HG02610 (cell line): Measurements from ENCODE around the gene ARHGAP22.

Experiments used
- ATAC-seq: cut with Tn5 transposase; IDR thresholded peaks from one replicate; pipeline ENCODE4 v1.9.1; 2021; ENCODE audit warnings: mild to moderate bottlenecking, moderate library complexity; ENCODE audit not compliant: unreplicated experiment

ARHGAP22 gene

GRCh38 chr10:48536156-48536500 lies 68.7 kb downstream of the ARHGAP22 start:
- ATAC-seq: no peak

DNA sequence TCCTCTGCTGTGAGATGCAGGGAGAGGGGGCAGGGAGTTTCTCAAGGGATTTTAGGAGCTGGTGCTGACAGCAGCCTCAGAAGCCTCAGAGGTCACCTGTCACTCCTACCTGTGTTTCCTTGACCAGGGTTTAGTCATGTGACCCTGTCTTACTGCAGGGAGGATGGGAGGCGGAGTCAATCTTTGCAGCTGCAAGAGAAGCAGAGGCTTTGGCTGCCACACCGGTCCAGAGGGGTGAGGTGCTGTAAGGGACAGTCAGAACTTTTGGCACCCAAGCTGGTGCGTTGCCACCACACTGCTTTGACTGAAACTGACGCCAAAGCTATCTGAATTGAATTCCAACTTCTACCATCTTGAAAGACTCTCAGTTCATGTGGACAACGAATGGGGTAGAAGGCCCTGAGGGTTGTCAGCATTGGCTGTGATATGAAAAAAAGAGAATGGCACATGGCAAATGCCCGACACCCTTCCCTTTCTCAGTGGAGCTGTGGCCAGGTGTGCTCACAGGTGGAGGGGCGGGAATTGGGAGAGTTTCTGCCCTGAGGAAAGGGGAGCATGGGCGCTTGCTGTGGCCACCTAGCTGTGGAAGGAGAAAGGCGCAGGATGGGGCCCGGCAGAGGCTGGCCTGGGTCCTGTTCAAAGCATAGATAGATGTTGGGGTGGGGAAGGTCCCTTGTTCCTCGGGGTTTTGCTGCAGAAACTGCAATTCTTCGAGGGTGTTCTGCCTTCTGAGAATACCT lies 69.3 kb downstream of the ARHGAP22 start:
- no peak for ATAC-seq

DNA sequence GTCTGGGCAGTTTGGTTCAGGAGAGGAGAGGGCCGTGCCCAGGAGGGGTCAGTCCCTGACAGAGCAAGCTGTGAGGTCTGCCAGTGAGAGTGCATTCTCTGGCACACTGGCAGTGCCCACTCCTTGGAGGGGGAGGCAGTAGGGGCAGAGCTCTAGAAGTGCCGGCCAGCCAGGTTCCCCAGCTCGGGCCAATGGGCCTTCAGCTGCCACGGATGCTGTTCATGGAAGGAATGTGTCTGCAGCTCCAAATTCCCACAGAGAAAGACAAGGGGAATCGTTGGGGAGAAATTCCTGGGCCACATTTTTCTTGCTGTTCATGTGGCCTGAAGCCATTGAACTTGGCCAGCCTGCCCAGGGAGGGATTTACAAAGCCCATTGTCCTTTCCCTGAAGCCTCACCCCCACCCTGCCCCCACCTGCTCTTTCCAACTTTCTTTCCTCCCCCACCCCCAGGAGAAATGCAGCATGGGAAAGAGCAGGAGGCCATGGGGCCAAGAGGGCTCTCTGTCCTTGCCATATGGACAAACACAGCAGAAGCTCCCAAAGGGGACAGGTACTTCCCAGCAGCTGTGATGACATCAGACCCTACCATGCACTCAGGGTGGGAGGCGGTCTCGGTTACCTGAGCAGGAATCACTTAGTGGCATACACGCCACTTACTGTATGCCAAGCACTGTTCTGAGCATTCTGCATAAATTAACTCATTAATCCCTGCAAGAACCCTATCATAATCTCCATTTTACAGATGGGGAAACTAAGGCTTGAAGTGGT lies 70.7 kb downstream of the ARHGAP22 start:
- ATAC-seq: no peak

DNA sequence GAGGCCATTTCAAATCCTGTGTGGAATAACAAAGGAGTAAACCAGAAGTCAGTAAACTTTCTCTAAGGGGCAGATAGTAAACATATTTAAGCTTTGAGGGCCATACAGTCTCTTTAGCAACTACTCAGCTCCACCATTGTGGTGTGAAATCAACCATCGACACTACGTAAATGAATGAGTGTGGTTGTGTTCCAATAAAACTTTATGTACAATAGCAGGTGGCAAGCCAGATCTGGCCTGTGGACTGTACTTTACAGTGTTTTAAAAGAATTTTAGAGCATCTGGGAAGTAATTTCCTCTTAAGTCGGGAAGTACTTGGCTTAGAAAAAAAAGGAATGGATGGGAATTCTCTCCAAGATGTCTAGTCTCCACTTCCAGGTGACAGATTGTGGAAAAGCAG lies 71.3 kb downstream of the ARHGAP22 start:
- no peak for ATAC-seq

GRCh38 chr10:48531486-48531885 lies 73.4 kb downstream of the ARHGAP22 start:
- no peak for ATAC-seq

GRCh38 chr10:48529331-48529730 lies 75.5 kb downstream of the ARHGAP22 start:
- ATAC-seq: no peak

DNA sequence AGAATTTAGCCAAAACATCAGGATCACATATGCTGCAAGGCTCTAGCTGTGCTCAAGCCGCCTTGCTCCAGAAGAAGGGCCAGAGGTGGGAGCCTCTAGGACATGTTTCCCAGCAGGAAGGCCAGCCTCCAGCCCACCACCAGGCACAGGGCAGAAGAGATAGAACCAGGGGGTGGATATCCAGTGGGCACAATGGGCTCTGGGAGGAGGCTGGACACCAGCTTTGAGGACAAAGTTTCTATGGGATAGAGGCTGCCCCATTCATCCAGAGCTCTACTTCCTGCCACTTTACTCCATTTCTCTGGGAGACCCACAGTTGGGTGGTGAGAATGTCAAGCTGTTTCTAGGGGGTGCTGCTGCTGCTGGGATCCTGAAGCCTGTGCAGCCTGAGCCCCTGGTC lies 77.1 kb downstream of the ARHGAP22 start:
- no peak for ATAC-seq

- no peak for ATAC-seq
These were observed 77.9 kb downstream of the ARHGAP22 start for GRCh38 chr10:48526846-48527505.

- ATAC-seq: no peak
These were observed 78.7 kb downstream of the ARHGAP22 start for GRCh38 chr10:48526011-48526821.

DNA sequence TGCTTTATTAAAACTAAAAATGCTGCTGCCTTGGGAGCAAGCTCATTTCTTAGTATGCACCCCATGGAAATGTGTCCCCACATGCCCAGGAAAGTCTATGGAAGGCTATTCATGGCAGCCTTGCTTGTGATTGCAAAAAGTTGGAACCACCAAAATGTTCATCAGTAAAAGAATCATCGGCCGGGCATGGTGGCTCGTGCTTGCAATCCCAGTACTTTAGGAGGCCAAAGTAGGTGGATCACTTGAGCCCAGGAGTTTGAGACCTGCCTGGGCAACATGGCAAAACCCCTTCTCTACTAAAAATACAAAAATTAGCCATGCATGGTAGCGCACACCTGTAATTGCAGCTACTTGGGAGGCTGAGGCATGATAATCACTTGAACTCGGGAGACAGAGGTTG lies 79.8 kb downstream of the ARHGAP22 start:
- ATAC-seq: no peak

GRCh38 chr10:48523820-48524758 lies 80.8 kb downstream of the ARHGAP22 start:
- no peak for ATAC-seq

- no peak for ATAC-seq
These were observed 81.6 kb downstream of the ARHGAP22 start for GRCh38 chr10:48523212-48523819.

DNA sequence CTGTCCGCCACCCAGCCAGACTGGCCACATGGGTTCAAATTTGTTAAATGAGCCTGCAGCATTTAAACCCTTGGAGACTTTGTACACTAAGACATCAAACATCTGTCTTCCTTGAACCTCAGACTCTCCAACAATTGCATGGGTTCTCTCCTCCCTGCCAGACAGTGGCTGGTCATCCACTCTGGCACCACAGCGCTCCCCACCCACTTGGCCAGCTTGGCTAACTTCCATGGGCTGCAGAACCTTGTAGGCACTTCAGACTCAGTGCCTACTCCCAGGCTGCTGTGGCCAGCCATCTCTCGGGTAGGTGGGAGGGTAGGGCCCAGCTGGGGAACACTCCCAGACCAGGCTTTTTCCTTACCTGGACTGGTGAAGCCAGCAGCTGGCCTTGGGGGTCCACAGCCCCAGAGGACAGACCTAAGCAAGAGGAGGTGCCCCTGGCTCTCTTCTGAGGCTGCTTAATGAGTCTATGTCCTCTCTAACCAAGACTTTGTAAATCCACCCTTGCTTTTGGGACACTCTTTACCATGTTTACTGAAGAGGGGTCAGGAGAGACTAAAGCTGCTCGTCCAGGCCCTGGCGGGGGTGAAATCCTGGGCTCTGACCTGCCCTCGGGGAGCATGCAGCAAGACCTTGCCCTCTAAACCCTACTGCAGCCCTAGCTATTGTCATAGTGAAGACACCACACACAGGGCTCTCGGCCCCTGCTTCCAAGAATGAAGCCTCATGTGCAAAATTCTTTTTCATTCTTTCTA lies 82.7 kb downstream of the ARHGAP22 start:
- no peak for ATAC-seq

DNA sequence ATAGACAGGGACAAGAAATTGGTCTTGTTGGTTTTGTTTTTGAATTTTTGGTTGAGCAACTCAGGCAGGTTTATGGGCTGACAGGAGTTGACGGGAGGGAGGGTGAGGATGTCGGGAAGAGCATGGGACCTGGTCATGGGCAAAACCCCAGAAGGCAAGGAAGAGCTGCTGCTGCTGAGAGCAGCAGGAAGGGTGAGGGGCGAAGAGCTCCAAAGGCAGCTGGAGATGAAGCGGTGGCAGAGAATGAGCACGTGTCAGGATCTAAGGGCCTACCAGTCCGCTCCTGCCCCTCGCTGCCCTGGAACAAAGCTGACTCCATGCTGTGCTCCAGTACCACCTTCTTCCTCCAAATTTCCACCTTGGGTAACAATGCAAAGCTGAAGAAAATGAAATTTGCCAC lies 84.3 kb downstream of the ARHGAP22 start:
- no peak for ATAC-seq

GRCh38 chr10:48520184-48520506 lies 84.7 kb downstream of the ARHGAP22 start:
- ATAC-seq: no peak

- ATAC-seq: no peak
These were observed 85.2 kb downstream of the ARHGAP22 start for GRCh38 chr10:48519481-48520183.

GRCh38 chr10:48518986-48519385 lies 85.9 kb downstream of the ARHGAP22 start:
- no peak for ATAC-seq
